Endothelial cell of umbilical vein (primary cell): ENCODE measurements around the gene ARHGEF11. TPM values are rescaled to one million over a fixed set of nuclear protein-coding genes. Genes with fewer than 3 reads are reported as not detected.
A peak's percentile ranks its signal among the peaks of the same experiment; 100 is the strongest.
"Not testable (repeated sequence)": the region's sequence is repeated elsewhere in the genome, so short reads cannot be mapped to it uniquely, and the experiment has no call there.

Experiments used
- BruUV-seq: library from RNA; stranded (reverse); fragments of 400-500 nt; replicated peaks from 2 replicates; lab custom pipeline; 2021; lab: Mats Ljungman, UMichigan
- CTCF ChIA-PET: fragments of 300-600, 350-600 bp; sonication (Branson Sonifier 250); formaldehyde crosslinking; loops from one replicate; lab custom pipeline; 2021; ENCODE audit warnings: antibody characterized with exemption, inconsistent platforms; lab: Charles Lee
- POLR2A ChIA-PET: fragments of 300-600, 350-600 bp; sonication (Branson Sonifier 250); formaldehyde crosslinking; loops from one replicate; lab custom pipeline; 2021; ENCODE audit warnings: antibody characterized with exemption, inconsistent platforms; lab: Charles Lee
- DNase-seq: peaks from one replicate; pipeline ENCODE4 v3.0.0-alpha.2; 2011; ENCODE audit warnings: low read depth, low spot score
- FAIRE-seq: peaks from 2 replicates; lab custom pipeline; 2011; peaks lifted over from hg19 to GRCh38; lab: Jason Lieb, UNC
- H2AFZ ChIP-seq: 2 replicates; pipeline ENCODE4 v1.6.0; 2012; ENCODE audit warnings: low read depth, low read length, control low read depth, inconsistent platforms
- H3K27ac ChIP-seq: 2 replicates; pipeline ENCODE4 v1.5.1; 2011; ENCODE audit warnings: low read depth, mild to moderate bottlenecking, control low read depth, low read length, moderate library complexity; ENCODE audit not compliant: insufficient read depth
- H3K27me3 ChIP-seq, 2 experiments: 2 replicates each; pipeline versions ENCODE4 v1.6.0 to v1.6.1; 2011; ENCODE audit warnings: low read length in 2 of 2, mixed read lengths in 1 of 2; ENCODE audit not compliant: control insufficient read depth in 2 of 2, insufficient read depth in 2 of 2
- H3K36me3 ChIP-seq, 2 experiments: 2 replicates in 1 of 2; 3 replicates in 1 of 2; pipeline ENCODE4 v1.5.1; 2011; ENCODE audit warnings: low read length in 2 of 2, mild to moderate bottlenecking in 1 of 2, moderate library complexity in 1 of 2; ENCODE audit not compliant: control insufficient read depth in 2 of 2, insufficient read depth in 2 of 2; ENCODE audit errors: extremely low read depth in 1 of 2
- H3K4me1 ChIP-seq: 3 replicates; pipeline ENCODE4 v1.5.1; 2011; ENCODE audit warnings: mild to moderate bottlenecking, low read length; ENCODE audit not compliant: control insufficient read depth, insufficient read depth; ENCODE audit errors: extremely low read depth
- H3K4me2 ChIP-seq: 2 replicates; pipeline ENCODE4 v1.6.1; 2011; ENCODE audit warnings: low read length, control low read depth, mixed read lengths; ENCODE audit not compliant: insufficient read depth
- H3K4me3 ChIP-seq, 3 experiments: fragments of 200-600 bp in 1 of 3; sonication (generic), shearing (Covaris generic) in 1 of 3; replicated peaks in 1 of 3; 2 replicates each; pipeline ENCODE4 v1.5.1; 2011 to 2016; ENCODE audit warnings: control low read depth in 3 of 3, low read length in 3 of 3, mild to moderate bottlenecking in 2 of 3, inconsistent platforms in 1 of 3, low read depth in 1 of 3, moderate library complexity in 1 of 3; ENCODE audit not compliant: insufficient read depth in 1 of 3
- H3K79me2 ChIP-seq: 2 replicates; pipeline ENCODE4 v1.6.0; 2012; ENCODE audit warnings: low read length, inconsistent platforms; ENCODE audit not compliant: control insufficient read depth, insufficient read depth
- H3K9ac ChIP-seq: replicated peaks from 2 replicates; pipeline ENCODE3; 2011; ENCODE audit warnings: low read length, control low read depth; ENCODE audit not compliant: insufficient read depth; ENCODE audit errors: extremely low read depth
- H3K9me1 ChIP-seq: replicated peaks from 3 replicates; pipeline ENCODE4 v1.6.0; 2011; ENCODE audit warnings: mild to moderate bottlenecking, low read length; ENCODE audit not compliant: control insufficient read depth, insufficient read depth; ENCODE audit errors: extremely low read depth
- H3K9me3 ChIP-seq: replicated peaks from 2 replicates; pipeline ENCODE4 v1.5.1; 2012; ENCODE audit warnings: low read length, inconsistent platforms; ENCODE audit not compliant: control insufficient read depth, insufficient read depth
- H4K20me1 ChIP-seq: replicated peaks from 2 replicates; pipeline ENCODE3; 2011; ENCODE audit warnings: mild to moderate bottlenecking, low read length; ENCODE audit not compliant: control insufficient read depth, insufficient read depth; ENCODE audit errors: extremely low read depth
- EZH2 ChIP-seq: IDR thresholded peaks from 2 replicates; pipeline ENCODE4 v1.6.1; 2012; ENCODE audit warnings: borderline replicate concordance, low read depth, mild to moderate bottlenecking, moderate library complexity, low read length, inconsistent platforms; ENCODE audit not compliant: severe bottlenecking
- FOS ChIP-seq: IDR thresholded peaks from 2 replicates; pipeline ENCODE4 v1.6.1; 2011; ENCODE audit warnings: mild to moderate bottlenecking, low read length, moderate library complexity, borderline replicate concordance; ENCODE audit not compliant: insufficient read depth
- dilution Hi-C: fragments of 300-500 bp; cut with MboI; formaldehyde crosslinking; loops from one replicate; pipeline ENCODE4 v1.15.0; 2019; ENCODE audit warnings: low sequenced_read_pairs; ENCODE audit not compliant: extremely low pct_ligation_motif_present
- intact Hi-C: fragments of 100-400 bp; cut with micrococcal nuclease; formaldehyde crosslinking; loops from one replicate; pipeline ENCODE4 v1.10.0; 2022
- polyA plus RNA-seq, 4 experiments: library from polyadenylated mRNA; depleted of rRNA in 3 of 4; stranded (reverse) in 3 of 4; unstranded in 1 of 4; fragments of >200 nt; gene quantifications; 2 replicates each; pipeline versions ENCODE4 v1.2.1 to v1.2.3, GENCODE V29; 2011 to 2012; ENCODE audit warnings: missing spikeins in 1 of 4
- total RNA-seq: library from RNA; stranded (reverse); gene quantifications from 2 replicates; pipeline ENCODE4 v1.2.3, GENCODE V29; 2021
- TF ChIP-seq, protein P1 (sequence below), 2 donors: IDR thresholded peaks; 1 replicate in 1 of 2; 2 replicates in 1 of 2; pipeline ENCODE4 v1.5.1; 2011; ENCODE audit warnings: low read length in 2 of 2, mild to moderate bottlenecking in 2 of 2, moderate library complexity in 2 of 2, control low read depth in 1 of 2, inconsistent platforms in 1 of 2, low read depth in 1 of 2; ENCODE audit not compliant: insufficient read depth in 1 of 2; ENCODE audit errors: extremely low read depth in 1 of 2

Gene ARHGEF11
- total and polyA plus RNA-seq, 2 donors (not counting 3 experiments of a cell fraction or from before 2014, with no cell fraction given), result 18.2 to 28.0 TPM

DNA sequence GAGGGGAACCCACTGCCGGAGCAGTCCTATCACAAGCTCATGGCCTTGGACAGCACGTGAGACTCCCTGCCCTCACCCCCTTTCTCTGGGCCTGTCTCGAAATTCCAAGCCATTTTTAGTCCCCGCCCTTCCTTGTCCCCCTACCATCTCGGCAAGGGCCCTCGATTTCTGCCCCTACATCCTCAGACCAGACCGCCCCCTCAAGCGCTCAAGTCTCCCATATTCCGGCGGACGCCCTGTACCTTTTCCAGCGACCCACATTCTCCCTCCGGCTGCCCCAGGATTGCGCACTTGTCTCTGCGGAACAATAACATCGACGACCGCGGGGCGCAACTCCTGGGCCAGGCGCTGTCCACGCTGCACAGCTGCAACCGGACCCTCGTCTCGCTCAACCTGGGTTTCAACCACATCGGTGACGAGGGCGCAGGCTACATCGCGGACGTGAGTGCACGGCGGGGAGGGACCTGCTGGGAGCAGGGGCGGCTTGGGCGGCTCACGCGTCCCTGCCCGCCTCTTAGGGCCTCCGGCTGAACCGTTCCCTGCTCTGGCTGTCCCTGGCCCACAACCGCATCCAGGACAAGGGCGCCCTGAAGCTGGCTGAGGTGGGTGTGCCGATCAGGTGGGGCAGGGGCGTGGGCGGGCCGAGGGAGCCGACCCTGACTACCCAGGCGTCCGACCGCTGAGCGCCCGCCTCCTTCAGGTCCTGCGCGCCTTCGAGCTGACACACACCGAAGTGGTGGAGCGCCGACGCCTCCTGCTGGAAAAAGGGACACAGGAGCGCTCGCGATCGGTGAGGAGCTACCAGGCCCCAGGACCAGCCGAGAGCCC lies 118.1 kb downstream of the ARHGEF11 start:
- H3K9me3 ChIP-seq, result no peaks in the 10 kb centered on the region
- FAIRE-seq (peak; percentile 83), DNase-seq (peak; percentile 79)
- H3K27me3 ChIP-seq, result peaks cover 17 to 25% of the 10 kb centered on the region in 2 experiments
- peaks cover 2% of the 10 kb centered on the region for H3K4me1 ChIP-seq
- no peaks in the 10 kb centered on the region for H3K79me2 ChIP-seq
- H3K36me3 ChIP-seq, result no peaks in the 10 kb centered on the region
- H3K4me2 ChIP-seq, result peak overlapping the region; percentile 6
- no peaks in the 10 kb centered on the region for H4K20me1 ChIP-seq
- no peak overlapping the region for H3K27ac ChIP-seq
- BruUV-seq, result no TSS peak
- no peaks in the 10 kb centered on the region for H3K9me1 ChIP-seq
- peak overlapping the region in 1 of 3 experiments; percentile 17 for H3K4me3 ChIP-seq
- TF ChIP-seq EZH2, result peak; percentile 30
- TF ChIP-seq, protein P1, sequence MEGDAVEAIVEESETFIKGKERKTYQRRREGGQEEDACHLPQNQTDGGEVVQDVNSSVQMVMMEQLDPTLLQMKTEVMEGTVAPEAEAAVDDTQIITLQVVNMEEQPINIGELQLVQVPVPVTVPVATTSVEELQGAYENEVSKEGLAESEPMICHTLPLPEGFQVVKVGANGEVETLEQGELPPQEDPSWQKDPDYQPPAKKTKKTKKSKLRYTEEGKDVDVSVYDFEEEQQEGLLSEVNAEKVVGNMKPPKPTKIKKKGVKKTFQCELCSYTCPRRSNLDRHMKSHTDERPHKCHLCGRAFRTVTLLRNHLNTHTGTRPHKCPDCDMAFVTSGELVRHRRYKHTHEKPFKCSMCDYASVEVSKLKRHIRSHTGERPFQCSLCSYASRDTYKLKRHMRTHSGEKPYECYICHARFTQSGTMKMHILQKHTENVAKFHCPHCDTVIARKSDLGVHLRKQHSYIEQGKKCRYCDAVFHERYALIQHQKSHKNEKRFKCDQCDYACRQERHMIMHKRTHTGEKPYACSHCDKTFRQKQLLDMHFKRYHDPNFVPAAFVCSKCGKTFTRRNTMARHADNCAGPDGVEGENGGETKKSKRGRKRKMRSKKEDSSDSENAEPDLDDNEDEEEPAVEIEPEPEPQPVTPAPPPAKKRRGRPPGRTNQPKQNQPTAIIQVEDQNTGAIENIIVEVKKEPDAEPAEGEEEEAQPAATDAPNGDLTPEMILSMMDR (IDR thresholded peaks at IDR 0.05; ENCODE audit: extremely low read depth in 1 of 2, insufficient read depth in 1 of 2, low read depth in 1 of 2, low read length in 2 of 2), result peak; percentile 82 to 93
- TF ChIP-seq FOS, result no peak
- intact Hi-C loops, result loop anchor here (1.0 to 5.0 kb wide), 9 partner anchors 35 to 300 kb away; partner anchors contain the start of gene NTRK1
- CTCF ChIA-PET, result interaction anchor here (0.6 to 11.2 kb wide), 61 partner anchors 8 to 578 kb away, joined by 3 to 312 read pairs (median 4); partner anchors contain the start of genes HAPLN2, INSRR, ISG20L2 and METTL25B
- dilution Hi-C loops, result no loop called here
- no peak overlapping the region for H3K9ac ChIP-seq
- H2AFZ ChIP-seq, result peak overlapping the region; percentile 63
- POLR2A ChIA-PET, result no interaction called here

DNA sequence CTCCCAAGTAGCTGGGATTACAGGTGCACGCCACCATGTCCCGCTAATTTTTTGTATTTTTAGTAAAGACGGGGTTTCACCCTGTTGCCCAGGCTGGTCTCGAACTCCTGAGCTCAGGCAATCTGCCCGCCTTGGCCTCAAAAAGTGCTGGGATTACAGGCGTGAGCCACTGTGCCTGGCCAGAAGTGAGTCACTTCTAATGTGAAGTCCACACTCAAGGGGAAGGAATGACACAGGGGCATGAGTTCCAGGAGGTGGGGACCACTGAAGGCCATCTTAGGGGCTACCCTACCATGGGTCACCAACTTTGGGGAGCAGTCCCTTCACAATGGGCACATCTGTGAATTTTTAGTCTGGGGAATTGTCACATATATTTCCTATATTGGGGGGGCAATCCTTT lies 118.8 kb downstream of the ARHGEF11 start:
- FAIRE-seq, H4K20me1 ChIP-seq, POLR2A ChIA-PET, H3K79me2 ChIP-seq, dilution Hi-C loops, H3K9me3 ChIP-seq, H3K36me3 ChIP-seq, H3K27ac ChIP-seq, BruUV-seq, DNase-seq, H3K4me2 ChIP-seq, H3K9ac ChIP-seq, H2AFZ ChIP-seq, H3K4me3 ChIP-seq, H3K9me1 ChIP-seq, H3K4me1 ChIP-seq: not testable (repeated sequence)
- CTCF ChIA-PET, result interaction anchor here (0.7 to 11.2 kb wide), 10 partner anchors 12 to 237 kb away, joined by 4 to 312 read pairs (median 21); partner anchors contain the start of genes INSRR, ISG20L2, METTL25B and NTRK1
- H3K27me3 ChIP-seq, result peaks cover 24 to 32% of the 10 kb centered on the region in 2 experiments
- intact Hi-C loops, result loop anchor here (1.0 to 5.0 kb wide), 9 partner anchors 34 to 299 kb away; partner anchors contain the start of gene NTRK1
